Lower lobe of right lung (tissue), 2 donors: ENCODE measurements around the gene REEP1. TPM values are rescaled to one million over a fixed set of nuclear protein-coding genes. Genes with fewer than 3 reads are reported as not detected.

Experiments used
- ATAC-seq, 2 donors: fragments of 200-7000 bp; cut with Tn5 transposase; one replicate each; pipeline ENCODE4 v1.9.1; 2020 to 2022; ENCODE audit warnings: mild to moderate bottlenecking in 2 of 2, moderate library complexity in 2 of 2
- DNase-seq: peaks from one replicate; pipeline ENCODE4 v3.0.0-alpha.2; 2020
- H3K27ac ChIP-seq: fragments of 200-600 bp; one replicate; pipeline ENCODE4 v1.8.0; 2022
- H3K27me3 ChIP-seq: fragments of 200-600 bp; one replicate; pipeline ENCODE4 v1.8.0; 2022; ENCODE audit warnings: low read depth
- H3K36me3 ChIP-seq: fragments of 200-600 bp; one replicate; pipeline ENCODE4 v1.8.0; 2022; ENCODE audit warnings: mild to moderate bottlenecking
- H3K4me1 ChIP-seq: fragments of 200-600 bp; one replicate; pipeline ENCODE4 v1.8.0; 2022
- H3K4me3 ChIP-seq: fragments of 200-600 bp; one replicate; pipeline ENCODE4 v1.8.0; 2022; ENCODE audit warnings: mild to moderate bottlenecking
- H3K9me3 ChIP-seq: fragments of 200-600 bp; one replicate; pipeline ENCODE4 v1.8.0; 2022
- intact Hi-C: fragments of 100-400 bp; cut with DNase I; formaldehyde crosslinking; loops from one replicate; pipeline ENCODE4 v1.11.0; 2022
- long read RNA-seq: library from polyadenylated mRNA; unstranded; transcript quantifications from one replicate; pipeline ENCODE4 v2.0.0, GENCODE V29; 2021
- total RNA-seq: library from RNA; stranded (reverse); fragmentation: NEBNext Ultra II Directional; extraction: Animal tissue kit (Norgen Biotek cat#: 25700); gene quantifications from one replicate; pipeline ENCODE4 v1.2.1, GENCODE V29; 2021
- TF ChIP-seq, protein P1 (sequence below): fragments of 200-600 bp; IDR thresholded peaks from one replicate; pipeline ENCODE4 v1.8.0; 2022; ENCODE audit warnings: antibody characterized with exemption, mild to moderate bottlenecking
- donor health status: DM: no; HTN: yes; CAD: no; lungs with severe emphysema.

REEP1 gene, protein sequence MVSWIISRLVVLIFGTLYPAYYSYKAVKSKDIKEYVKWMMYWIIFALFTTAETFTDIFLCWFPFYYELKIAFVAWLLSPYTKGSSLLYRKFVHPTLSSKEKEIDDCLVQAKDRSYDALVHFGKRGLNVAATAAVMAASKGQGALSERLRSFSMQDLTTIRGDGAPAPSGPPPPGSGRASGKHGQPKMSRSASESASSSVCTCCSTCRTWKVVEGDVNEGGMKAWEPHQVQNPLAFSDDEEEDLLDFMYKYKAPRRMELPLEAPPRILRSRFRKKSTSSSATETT
- 6.9 TPM for total RNA-seq
- long read RNA-seq, partial matches to known transcripts, result 6 of 16 reads
- long read RNA-seq, other reads (novel, unspliced or antisense), result 8 of 16 reads

DNA sequence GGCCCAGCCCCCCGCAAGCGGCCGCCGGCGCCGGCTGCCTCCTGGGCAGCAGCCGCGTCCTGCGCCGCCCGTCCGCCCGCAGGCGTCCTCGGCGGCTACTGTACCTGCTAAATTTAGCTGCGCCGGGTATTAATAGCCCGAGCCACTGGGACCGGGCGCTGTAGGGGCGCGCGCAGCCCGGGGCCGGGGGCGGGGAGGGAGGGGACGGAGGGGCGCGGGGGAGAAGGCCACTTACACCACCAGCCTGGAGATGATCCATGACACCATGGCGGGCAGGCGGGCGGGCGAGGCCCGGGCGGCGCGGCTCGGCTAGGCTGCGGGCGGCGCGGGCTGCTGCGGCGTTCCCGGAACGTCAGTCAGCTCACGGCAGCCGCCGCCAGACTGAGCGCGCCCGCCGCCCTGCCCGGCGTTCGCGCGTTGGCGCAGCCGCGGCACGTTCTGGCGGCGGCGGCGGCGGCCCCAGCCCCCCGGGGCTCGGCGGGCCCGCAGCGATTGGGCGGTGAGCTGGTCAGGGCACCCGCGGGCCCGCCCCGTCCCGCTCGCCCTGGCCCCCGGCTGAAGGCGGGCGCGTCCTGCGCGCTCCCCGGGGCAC lies at the start of gene REEP1:
Gene REEP1, minus strand, starts transcription at position 383 of the 592 bp plus-strand sequence. Its CDS starts 116 bp downstream, at position 267.
- Histone ChIP-seq H3K9me3 (peaks cover 8% of the 10 kb centered on the region), H3K4me3 (peak within 1 kb of the TSS; percentile 53), H3K27me3 (peaks cover 42% of the 10 kb centered on the region), H3K27ac (no peak within 1 kb of the TSS), H3K36me3 (no peaks in the 10 kb centered on the region), H3K4me1 (peaks cover 12% of the 10 kb centered on the region)
- TF ChIP-seq, protein P1, sequence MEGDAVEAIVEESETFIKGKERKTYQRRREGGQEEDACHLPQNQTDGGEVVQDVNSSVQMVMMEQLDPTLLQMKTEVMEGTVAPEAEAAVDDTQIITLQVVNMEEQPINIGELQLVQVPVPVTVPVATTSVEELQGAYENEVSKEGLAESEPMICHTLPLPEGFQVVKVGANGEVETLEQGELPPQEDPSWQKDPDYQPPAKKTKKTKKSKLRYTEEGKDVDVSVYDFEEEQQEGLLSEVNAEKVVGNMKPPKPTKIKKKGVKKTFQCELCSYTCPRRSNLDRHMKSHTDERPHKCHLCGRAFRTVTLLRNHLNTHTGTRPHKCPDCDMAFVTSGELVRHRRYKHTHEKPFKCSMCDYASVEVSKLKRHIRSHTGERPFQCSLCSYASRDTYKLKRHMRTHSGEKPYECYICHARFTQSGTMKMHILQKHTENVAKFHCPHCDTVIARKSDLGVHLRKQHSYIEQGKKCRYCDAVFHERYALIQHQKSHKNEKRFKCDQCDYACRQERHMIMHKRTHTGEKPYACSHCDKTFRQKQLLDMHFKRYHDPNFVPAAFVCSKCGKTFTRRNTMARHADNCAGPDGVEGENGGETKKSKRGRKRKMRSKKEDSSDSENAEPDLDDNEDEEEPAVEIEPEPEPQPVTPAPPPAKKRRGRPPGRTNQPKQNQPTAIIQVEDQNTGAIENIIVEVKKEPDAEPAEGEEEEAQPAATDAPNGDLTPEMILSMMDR, result no peak
- ATAC-seq (peak; percentile 63 to 81), DNase-seq (no peak)
- intact Hi-C loops, result no loop called here

DNA sequence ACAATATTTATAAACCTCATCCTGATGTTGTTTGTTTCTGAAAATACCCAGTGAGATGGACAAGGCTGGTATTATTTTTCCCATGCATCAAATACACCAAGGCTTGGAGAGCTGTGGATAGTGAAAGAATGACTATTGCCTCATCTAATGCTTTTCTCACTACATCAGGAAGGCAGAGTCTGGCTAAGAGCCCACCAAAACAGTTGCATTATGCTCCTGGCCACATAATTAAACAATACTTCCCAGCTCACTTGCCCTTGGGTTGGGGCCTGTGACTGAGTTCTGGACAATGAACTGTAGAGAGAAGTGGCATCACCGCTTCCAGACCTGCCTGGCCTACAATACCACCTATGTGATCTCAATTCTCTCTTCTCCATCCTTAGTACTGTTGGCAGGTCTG lies 46.4 kb upstream of the REEP1 start:
- TF ChIP-seq, protein P1, result no peak
- Histone ChIP-seq H3K27me3 (no peaks in the 10 kb centered on the region), H3K9me3 (no peaks in the 10 kb centered on the region), H3K4me3 (no peak overlapping the region), H3K4me1 (no peaks in the 10 kb centered on the region), H3K36me3 (no peaks in the 10 kb centered on the region), H3K27ac (no peak overlapping the region)
- DNase-seq (no peak), ATAC-seq (peak; percentile 41 to 53)
- intact Hi-C loops, result no loop called here

DNA sequence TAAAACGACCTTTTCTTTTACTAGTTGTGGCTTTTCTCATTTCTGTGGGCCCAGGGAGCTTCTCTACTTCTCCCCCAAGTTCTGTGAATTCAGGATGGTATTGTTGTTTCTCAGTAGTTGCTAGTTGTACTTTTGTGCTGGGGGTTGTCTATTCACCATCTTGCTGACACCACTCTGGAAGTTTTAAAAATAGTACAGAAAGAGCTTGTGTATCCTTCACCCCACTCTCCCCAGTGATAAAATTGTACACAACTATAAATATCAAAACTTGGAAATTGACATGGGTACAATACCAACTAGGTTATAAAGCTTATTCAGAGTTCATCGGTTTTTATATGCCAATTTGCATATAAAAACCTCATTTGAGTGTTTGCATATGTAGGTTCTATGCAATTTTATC lies 45.3 kb upstream of the REEP1 start:
- intact Hi-C loops, result no loop called here
- no peaks in the 10 kb centered on the region for H3K4me1 ChIP-seq
- H3K27me3 ChIP-seq, result no peaks in the 10 kb centered on the region
- no peaks in the 10 kb centered on the region for H3K9me3 ChIP-seq
- ATAC-seq (no peak), DNase-seq (no peak)
- TF ChIP-seq, protein P1, result no peak
- no peaks in the 10 kb centered on the region for H3K36me3 ChIP-seq
- no peak overlapping the region for H3K4me3 ChIP-seq
- no peak overlapping the region for H3K27ac ChIP-seq

DNA sequence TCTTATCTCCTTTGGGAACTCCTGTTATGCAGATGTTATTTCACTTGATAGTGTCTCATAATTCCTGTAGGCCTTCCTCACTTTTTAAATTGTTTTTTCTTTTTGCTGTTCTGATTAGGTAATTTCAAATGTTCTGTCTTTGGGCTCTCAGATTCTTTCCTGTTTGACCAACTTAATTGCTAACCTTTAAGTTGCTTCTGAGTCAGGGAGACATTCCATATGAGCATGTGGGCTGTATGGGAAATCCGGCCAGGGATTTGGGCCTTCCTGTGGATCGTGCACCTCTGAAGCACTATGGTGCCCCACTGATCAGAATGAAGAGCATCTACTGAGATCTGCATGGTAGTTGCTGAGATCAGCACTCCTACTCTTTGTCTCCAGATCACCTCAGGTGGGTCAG lies 44.7 kb upstream of the REEP1 start:
- Histone ChIP-seq H3K27me3 (no peaks in the 10 kb centered on the region), H3K4me1 (no peaks in the 10 kb centered on the region), H3K36me3 (no peaks in the 10 kb centered on the region), H3K27ac (no peak overlapping the region), H3K4me3 (no peak overlapping the region), H3K9me3 (no peaks in the 10 kb centered on the region)
- TF ChIP-seq, protein P1, result no peak
- DNase-seq (no peak), ATAC-seq (no peak)
- intact Hi-C loops, result no loop called here

DNA sequence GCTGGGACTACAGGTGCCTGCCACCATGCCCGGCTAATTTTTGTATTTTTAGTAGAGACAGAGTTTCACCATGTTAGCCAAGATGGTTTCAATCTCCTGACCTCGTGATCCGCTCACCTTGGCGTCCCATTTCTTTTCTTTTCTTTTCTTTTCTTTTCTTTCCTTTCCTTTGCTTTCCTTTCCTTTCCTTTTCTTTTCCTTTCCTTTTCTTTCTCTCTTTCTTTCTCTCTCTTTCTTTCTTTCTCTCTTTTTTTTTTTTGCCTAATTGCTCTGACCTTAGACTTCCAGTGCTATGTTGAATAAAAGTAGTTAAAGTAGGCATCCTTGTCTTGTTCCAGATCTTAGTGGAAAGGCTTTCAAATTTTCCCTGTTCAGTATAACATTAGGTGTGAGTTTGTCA lies 41.0 kb upstream of the REEP1 start:
- Histone ChIP-seq H3K27ac (no peak overlapping the region), H3K4me3 (no peak overlapping the region), H3K4me1 (no peaks in the 10 kb centered on the region), H3K36me3 (no peaks in the 10 kb centered on the region), H3K9me3 (no peaks in the 10 kb centered on the region), H3K27me3 (no peaks in the 10 kb centered on the region)
- no peak for ATAC-seq
- TF ChIP-seq, protein P1, result no peak
- intact Hi-C loops, result no loop called here
- no peak for DNase-seq
